ENCODE results near the gene UROC1.

- TF ChIP-seq POLR2A (IDR thresholded peaks at IDR 0.05; ENCODE audit: low read length) (no peak), GATA1 (IDR thresholded peaks at IDR 0.05; ENCODE audit: low read depth, low read length) (no peak)
Observed at GRCh38 chr3:126522363-126522788, 4.8 kb upstream of the UROC1 start.
